HCT116 (cell line): ENCODE measurements around the gene PHLDA1. TPM values are rescaled to one million over a fixed set of nuclear protein-coding genes. Genes with fewer than 3 reads are reported as not detected.

Experiments used
- ATAC-seq: fragments of 200-7000 bp; cut with Tn5 transposase; 2 replicates; pipeline ENCODE4 v1.9.1; 2020; ENCODE audit warnings: mild to moderate bottlenecking, moderate library complexity
- BruUV-seq: library from RNA; stranded (reverse); fragments of 400-500 nt; replicated peaks from 2 replicates; lab custom pipeline; 2021; lab: Mats Ljungman, UMichigan
- CTCF ChIA-PET: fragments of 300-600 bp; sonication (Branson Sonifier 250); formaldehyde crosslinking; loops from one replicate; lab custom pipeline; 2021; ENCODE audit warnings: antibody characterized with exemption; lab: Charles Lee
- POLR2A ChIA-PET: fragments of 300-600, 350-600 bp; sonication (Branson Sonifier 250); formaldehyde crosslinking; loops from one replicate; lab custom pipeline; 2021; ENCODE audit warnings: antibody characterized with exemption; lab: Charles Lee
- RAD21 ChIA-PET, 2 experiments: fragments of 300-600 bp; sonication (Branson Sonifier 250); formaldehyde crosslinking; loops; one replicate each; lab custom pipeline; 2023; ENCODE audit warnings: low total read pairs in 2 of 2; ENCODE audit not compliant: uncharacterized antibody in 2 of 2, unreplicated experiment in 2 of 2, low non-redundant PET in 1 of 2; lab: Charles Lee
- DNase-seq: peaks from one replicate; pipeline ENCODE4 v3.0.0-alpha.2; 2010; ENCODE audit warnings: low read depth, low spot score
- H2AFZ ChIP-seq: fragments of 200-600 bp; shearing (Covaris generic), sonication (generic); 2 replicates; pipeline ENCODE4 v1.6.1; 2017; ENCODE audit warnings: low read depth, mixed run types, mixed read lengths, antibody characterized with exemption, low read length; ENCODE audit not compliant: poor library complexity, severe bottlenecking
- H3K27ac ChIP-seq: 2 replicates; pipeline ENCODE4 v1.5.1; 2012; ENCODE audit warnings: low read depth, low read length
- H3K27me3 ChIP-seq: fragments of 200-600 bp; sonication (generic); 2 replicates; pipeline ENCODE4 v1.6.1; 2016; ENCODE audit warnings: mixed run types, low read length, mixed read lengths; ENCODE audit not compliant: insufficient read depth
- H3K36me3 ChIP-seq, 2 experiments: fragments of 200-500 bp in 1 of 2; fragments of 200-600 bp in 1 of 2; sonication (Bioruptor generic) in 1 of 2; sonication (generic) in 1 of 2; 2 replicates each; pipeline versions ENCODE4 v1.5.1 to v1.6.1; 2014 to 2016; ENCODE audit warnings: low read length in 2 of 2, inconsistent platforms in 1 of 2, mixed read lengths in 1 of 2, mixed run types in 1 of 2; ENCODE audit not compliant: insufficient read depth in 2 of 2, control insufficient read depth in 1 of 2
- H3K4me1 ChIP-seq, 2 experiments: fragments of 200-600 bp in 1 of 2; sonication (generic) in 1 of 2; 2 replicates each; pipeline versions ENCODE4 v1.5.1 to v1.6.1; 2012 to 2017; ENCODE audit warnings: low read length in 2 of 2, inconsistent platforms in 1 of 2, mild to moderate bottlenecking in 1 of 2, mixed read lengths in 1 of 2, mixed run types in 1 of 2, moderate library complexity in 1 of 2; ENCODE audit not compliant: insufficient read depth in 2 of 2, control insufficient read depth in 1 of 2
- H3K4me2 ChIP-seq: fragments of 200-600 bp; sonication (generic); 2 replicates; pipeline ENCODE4 v1.6.1; 2017; ENCODE audit warnings: mixed run types, low read length, mixed read lengths
- H3K4me3 ChIP-seq, 2 experiments: fragments of 200-600 bp in 1 of 2; sonication (generic) in 1 of 2; replicated peaks in 1 of 2; 2 replicates each; pipeline ENCODE4 v1.5.1; 2011 to 2016; ENCODE audit warnings: low read length in 2 of 2, control low read depth in 1 of 2, low read depth in 1 of 2, mild to moderate bottlenecking in 1 of 2, mixed read lengths in 1 of 2, mixed run types in 1 of 2
- H3K79me2 ChIP-seq: fragments of 200-600 bp; sonication (generic); 2 replicates; pipeline ENCODE4 v1.6.1; 2017; ENCODE audit warnings: mild to moderate bottlenecking, mixed run types, low read length, moderate library complexity, mixed read lengths; ENCODE audit not compliant: insufficient read depth
- H3K9ac ChIP-seq: fragments of 200-600 bp; sonication (generic); 2 replicates; pipeline ENCODE4 v1.6.1; 2016; ENCODE audit warnings: low read length, mixed read lengths
- H3K9me2 ChIP-seq: fragments of 200-600 bp; sonication (generic), shearing (Covaris generic); 2 replicates; pipeline ENCODE4 v1.6.1; 2017; ENCODE audit warnings: mixed run types, mild to moderate bottlenecking, moderate library complexity; ENCODE audit not compliant: insufficient read depth
- H3K9me3 ChIP-seq, 2 experiments: fragments of 200-500 bp in 1 of 2; fragments of 200-600 bp in 1 of 2; sonication (Bioruptor generic) in 1 of 2; sonication (generic) in 1 of 2; 2 replicates each; pipeline ENCODE4 v1.6.1; 2014 to 2017; ENCODE audit warnings: low read length in 2 of 2, mixed read lengths in 2 of 2, inconsistent platforms in 1 of 2, low read depth in 1 of 2, mild to moderate bottlenecking in 1 of 2, mixed run types in 1 of 2, moderate library complexity in 1 of 2; ENCODE audit not compliant: control insufficient read depth in 1 of 2, insufficient read depth in 1 of 2
- H4K20me1 ChIP-seq: fragments of 200-600 bp; sonication (generic), shearing (Covaris generic); 2 replicates; pipeline ENCODE4 v1.6.1; 2017; ENCODE audit warnings: mixed run types, mild to moderate bottlenecking, moderate library complexity; ENCODE audit not compliant: insufficient read depth
- EZH2 ChIP-seq: fragments of 200-600 bp; sonication (generic); IDR thresholded peaks from 2 replicates; pipeline ENCODE4 v1.6.1; 2017; ENCODE audit warnings: antibody characterized with exemption, mixed run types
- EZH2phosphoT487 ChIP-seq: fragments of 200-600 bp; IDR thresholded peaks from 2 replicates; pipeline ENCODE4 v1.6.1; 2018; ENCODE audit warnings: antibody characterized with exemption, borderline replicate concordance
- FOSL1 ChIP-seq: IDR thresholded peaks from 2 replicates; pipeline ENCODE4 v1.6.1; 2012; ENCODE audit warnings: low read depth
- MAX ChIP-seq: IDR thresholded peaks from 2 replicates; pipeline ENCODE4 v1.6.1; 2012
- POLR2A ChIP-seq: IDR thresholded peaks from 2 replicates; pipeline ENCODE4 v1.7.0; 2011; ENCODE audit warnings: borderline replicate concordance; ENCODE audit not compliant: insufficient read depth, insufficient read length; ENCODE audit errors: extremely low read depth
- POLR2AphosphoS5 ChIP-seq: IDR thresholded peaks from 2 replicates; pipeline ENCODE4 v1.6.1; 2011; ENCODE audit warnings: mild to moderate bottlenecking, low read depth, low read length, moderate library complexity
- YY1 ChIP-seq: IDR thresholded peaks from 2 replicates; pipeline ENCODE4 v1.6.1; 2011; ENCODE audit warnings: low read length, low read depth, moderate library complexity, mild to moderate bottlenecking; ENCODE audit not compliant: insufficient replicate concordance; ENCODE audit errors: extremely low read depth
- ZBTB33 ChIP-seq: IDR thresholded peaks from 2 replicates; pipeline ENCODE4 v1.6.1; 2011; ENCODE audit warnings: mild to moderate bottlenecking, low read length, moderate library complexity; ENCODE audit not compliant: insufficient replicate concordance; ENCODE audit errors: extremely low read depth
- ZNF274 ChIP-seq: fragments of 200-500 bp; sonication (Bioruptor generic); IDR thresholded peaks from 2 replicates; pipeline ENCODE4 v1.6.1; 2014; ENCODE audit warnings: mild to moderate bottlenecking, low read depth, low read length, inconsistent platforms
- intact Hi-C: fragments of 100-400 bp; cut with micrococcal nuclease; formaldehyde crosslinking; loops from 2 replicates; pipeline ENCODE4 v1.10.0; 2022
- total RNA-seq: library from RNA; stranded (reverse); gene quantifications from one replicate; pipeline ENCODE4 v1.2.1, GENCODE V29; 2021; ENCODE audit not compliant: unreplicated experiment
- TF ChIP-seq, protein P1 (sequence below), 3 experiments: fragments of 200-600 bp in 1 of 3; sonication (generic) in 1 of 3; IDR thresholded peaks in 2 of 3; conservative IDR thresholded peaks in 1 of 3; 2 replicates each; pipeline ENCODE4 v1.5.1; 2012 to 2017; ENCODE audit warnings: low read depth in 2 of 3, low read length in 2 of 3, antibody characterized with exemption in 1 of 3, borderline replicate concordance in 1 of 3, control low read depth in 1 of 3, mild to moderate bottlenecking in 1 of 3, mixed read lengths in 1 of 3, mixed run types in 1 of 3, moderate library complexity in 1 of 3; ENCODE audit not compliant: insufficient read depth in 1 of 3
- TF ChIP-seq, protein P2 (sequence below): IDR thresholded peaks from 2 replicates; pipeline ENCODE4 v1.6.1; 2012

The PHLDA1 gene
- total RNA-seq, 1 experiment from 2014 or later = 231 TPM

- ChIA-PET RAD21 (no interaction called here), CTCF (no interaction called here), POLR2A (interaction anchor here (1.5 kb wide), 1 partner anchor 9 kb away, joined by 5 read pairs; no protein-coding TSS in a partner anchor)
- intact Hi-C loops = no loop called here
- Histone ChIP-seq H3K27ac (no peak overlapping the region), H3K79me2 (no peaks in the 10 kb centered on the region), H4K20me1 (0 out of 2 replicates have a peak, but pooled peaks cover 3% of the 10 kb centered on the region), H3K4me3 (no peak overlapping the region), H3K4me2 (no peak overlapping the region), H2AFZ (no peak overlapping the region), H3K4me1 (peaks cover 11 to 21% of the 10 kb centered on the region in 2 experiments), H3K9me3 (no peaks in the 10 kb centered on the region), H3K9me2 (no peaks in the 10 kb centered on the region), H3K27me3 (no peaks in the 10 kb centered on the region), H3K9ac (no peak overlapping the region), H3K36me3 (peaks cover 5 to 6% of the 10 kb centered on the region in 2 experiments; a peak in 3 of 4 replicates)
- TF ChIP-seq, protein P1, sequence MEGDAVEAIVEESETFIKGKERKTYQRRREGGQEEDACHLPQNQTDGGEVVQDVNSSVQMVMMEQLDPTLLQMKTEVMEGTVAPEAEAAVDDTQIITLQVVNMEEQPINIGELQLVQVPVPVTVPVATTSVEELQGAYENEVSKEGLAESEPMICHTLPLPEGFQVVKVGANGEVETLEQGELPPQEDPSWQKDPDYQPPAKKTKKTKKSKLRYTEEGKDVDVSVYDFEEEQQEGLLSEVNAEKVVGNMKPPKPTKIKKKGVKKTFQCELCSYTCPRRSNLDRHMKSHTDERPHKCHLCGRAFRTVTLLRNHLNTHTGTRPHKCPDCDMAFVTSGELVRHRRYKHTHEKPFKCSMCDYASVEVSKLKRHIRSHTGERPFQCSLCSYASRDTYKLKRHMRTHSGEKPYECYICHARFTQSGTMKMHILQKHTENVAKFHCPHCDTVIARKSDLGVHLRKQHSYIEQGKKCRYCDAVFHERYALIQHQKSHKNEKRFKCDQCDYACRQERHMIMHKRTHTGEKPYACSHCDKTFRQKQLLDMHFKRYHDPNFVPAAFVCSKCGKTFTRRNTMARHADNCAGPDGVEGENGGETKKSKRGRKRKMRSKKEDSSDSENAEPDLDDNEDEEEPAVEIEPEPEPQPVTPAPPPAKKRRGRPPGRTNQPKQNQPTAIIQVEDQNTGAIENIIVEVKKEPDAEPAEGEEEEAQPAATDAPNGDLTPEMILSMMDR (IDR thresholded peaks at IDR 0.05 in 2 of 3, conservative IDR thresholded peaks at IDR 0.05 in 1 of 3; ENCODE audit: borderline replicate concordance in 1 of 3, insufficient read depth in 1 of 3, low read depth in 2 of 3, low read length in 2 of 3) = no peak
- no peak for TF ChIP-seq POLR2A
- TF ChIP-seq YY1 = no peak
- no peak for TF ChIP-seq EZH2
- TF ChIP-seq POLR2AphosphoS5 = no peak
- no peak for TF ChIP-seq MAX
- TF ChIP-seq EZH2phosphoT487 = no peak
- TF ChIP-seq FOSL1 = no peak
- TF ChIP-seq ZNF274 = no peak
- TF ChIP-seq, protein P2, sequence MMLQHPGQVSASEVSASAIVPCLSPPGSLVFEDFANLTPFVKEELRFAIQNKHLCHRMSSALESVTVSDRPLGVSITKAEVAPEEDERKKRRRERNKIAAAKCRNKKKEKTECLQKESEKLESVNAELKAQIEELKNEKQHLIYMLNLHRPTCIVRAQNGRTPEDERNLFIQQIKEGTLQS = no peak
- TF ChIP-seq ZBTB33 = no peak
- DNase-seq (no peak), ATAC-seq (no peak)
- BruUV-seq = no TSS peak
Observed at GRCh38 chr12:76042147-76042546, 10.6 kb upstream of the PHLDA1 start.
